ENCODE results near the gene SPATA31E1. TPM values are rescaled to one million over a fixed set of nuclear protein-coding genes. Genes with fewer than 3 reads are reported as not detected.
"Not testable (repeated sequence)": the region's sequence is repeated elsewhere in the genome, so short reads cannot be mapped to it uniquely, and the experiment has no call there.

SPATA31E1 gene
- total RNA-seq, 6 experiments from 2014 or later = not detected

DNA sequence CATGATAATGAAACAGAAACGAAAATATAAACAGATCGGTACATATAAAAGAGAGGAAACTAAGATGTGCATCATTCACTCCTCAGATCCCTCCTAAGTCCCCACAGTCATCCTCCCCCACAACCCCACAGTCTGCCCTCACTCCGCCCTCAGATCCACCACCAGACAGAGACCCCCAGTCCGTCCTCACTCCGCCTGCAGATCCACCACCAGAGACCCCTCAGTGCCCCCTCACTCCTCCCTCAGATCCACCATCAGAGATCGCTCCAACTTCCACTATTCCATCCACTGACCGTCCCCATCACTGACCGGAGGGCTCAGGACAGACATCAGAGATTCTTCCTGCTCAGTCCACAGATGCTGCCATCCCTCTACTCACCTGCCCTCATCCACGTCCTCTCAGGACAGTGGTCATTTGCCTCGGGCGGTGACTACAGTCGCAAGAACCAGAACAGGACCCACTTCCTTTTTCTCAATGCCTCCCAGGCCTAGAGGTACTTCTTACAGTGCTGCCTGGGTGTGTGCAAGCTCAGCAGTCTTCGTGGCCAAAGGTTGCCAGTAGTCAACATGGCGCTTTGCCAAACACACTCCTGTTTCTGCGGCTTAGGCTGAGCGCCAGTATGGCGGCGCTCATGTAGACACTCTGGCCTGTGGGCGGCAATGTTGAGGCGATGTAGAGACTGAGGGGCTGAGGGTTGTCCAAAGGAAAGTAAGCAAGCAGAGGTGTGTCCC is 26.8 kb downstream of the SPATA31E1 start:
- DNase-seq (peak; percentile 86 to 93 (median 90)), ATAC-seq (peak; percentile 99 to 100 (median 99))
- Histone ChIP-seq H3K4me3 (peak overlapping the region; percentile 9 to 28 (median 14)), H3K4me1 (peaks cover 0 to 6% (median 0%) of the 10 kb centered on the region in 4 donors), H3K27me3 (no peaks in the 10 kb centered on the region), H3K27ac (peak overlapping the region in 2 of 3 donors; percentile 12 to 16), H3K9me3 (no peaks in the 10 kb centered on the region), H3K36me3 (no peaks in the 10 kb centered on the region)
- intact Hi-C loops (cut with DNase I) = no loop called here
- no peak for TF ChIP-seq POLR2A (IDR thresholded peaks at IDR 0.05)
- peak; percentile 21 to 50 (median 45) for TF ChIP-seq CTCF (IDR thresholded peaks at IDR 0.05)
- 56% methylated on average over 20 of the region's 20 CpGs for WGBS (ENCODE audit: insufficient coverage, low coverage, low lambda C conversion rate, missing lambda C conversion rate)

GRCh38 chr9:87910821-87911220 is 28.1 kb downstream of the SPATA31E1 start:
- WGBS (ENCODE audit: insufficient coverage, low coverage, low lambda C conversion rate, missing lambda C conversion rate) = 56% methylated on average over 3 of the region's 3 CpGs
- Histone ChIP-seq H3K27ac (peak overlapping the region in 1 of 3 donors; percentile 16), H3K27me3 (no peaks in the 10 kb centered on the region), H3K36me3 (no peaks in the 10 kb centered on the region), H3K4me1 (peaks cover 0 to 6% (median 0%) of the 10 kb centered on the region in 4 donors), H3K4me3 (no peak overlapping the region), H3K9me3 (no peaks in the 10 kb centered on the region)
- peak in 3 of 4 donors; percentile 25 to 46 (median 46) for ATAC-seq
- no peak for TF ChIP-seq CTCF (IDR thresholded peaks at IDR 0.05)
- no peak for TF ChIP-seq POLR2A (IDR thresholded peaks at IDR 0.05)
- no peak for DNase-seq
- intact Hi-C loops (cut with DNase I) = no loop called here

- H3K27me3 ChIP-seq; H3K4me1 ChIP-seq; H3K36me3 ChIP-seq; H3K27ac ChIP-seq; intact Hi-C loops (cut with DNase I); H3K4me3 ChIP-seq; ATAC-seq; DNase-seq; H3K9me3 ChIP-seq: not testable (repeated sequence)
- no CpG with 5 or more reads among the region's 8 CpGs for WGBS (ENCODE audit: insufficient coverage, low coverage, low lambda C conversion rate, missing lambda C conversion rate)
Observed at GRCh38 chr9:87917662-87918061, 35.0 kb downstream of the SPATA31E1 start, which contains the start of gene SPATA31C1. SPATA31C1 (plus strand) TSS chr9:87917962.

DNA sequence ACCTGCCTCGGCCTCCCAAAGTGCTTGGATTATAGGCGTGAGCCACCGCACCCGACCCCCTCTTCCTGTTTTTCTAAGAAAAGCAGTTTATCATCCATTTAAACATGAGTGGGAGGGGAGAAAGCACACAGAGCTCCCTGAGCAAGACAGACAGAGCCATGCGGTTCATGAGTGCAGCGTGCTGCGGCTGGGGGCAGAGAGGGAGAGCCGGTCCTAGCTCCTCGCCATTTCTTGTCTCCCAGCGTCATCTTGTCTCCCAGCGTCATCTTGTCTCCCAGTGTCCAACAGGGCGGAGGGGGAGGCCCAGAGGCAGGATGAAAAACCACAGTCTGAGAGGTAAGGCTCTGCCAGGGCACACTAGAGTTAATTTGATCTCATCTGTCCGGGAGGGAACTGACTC is 36.3 kb downstream of the SPATA31E1 start:
- H3K9me3 ChIP-seq; H3K36me3 ChIP-seq; H3K27me3 ChIP-seq; H3K4me1 ChIP-seq; intact Hi-C loops (cut with DNase I); H3K4me3 ChIP-seq; H3K27ac ChIP-seq; ATAC-seq; DNase-seq: not testable (repeated sequence)
- WGBS (ENCODE audit: insufficient coverage, low coverage, low lambda C conversion rate, missing lambda C conversion rate) = 45% methylated on average over 11 of the region's 13 CpGs

DNA sequence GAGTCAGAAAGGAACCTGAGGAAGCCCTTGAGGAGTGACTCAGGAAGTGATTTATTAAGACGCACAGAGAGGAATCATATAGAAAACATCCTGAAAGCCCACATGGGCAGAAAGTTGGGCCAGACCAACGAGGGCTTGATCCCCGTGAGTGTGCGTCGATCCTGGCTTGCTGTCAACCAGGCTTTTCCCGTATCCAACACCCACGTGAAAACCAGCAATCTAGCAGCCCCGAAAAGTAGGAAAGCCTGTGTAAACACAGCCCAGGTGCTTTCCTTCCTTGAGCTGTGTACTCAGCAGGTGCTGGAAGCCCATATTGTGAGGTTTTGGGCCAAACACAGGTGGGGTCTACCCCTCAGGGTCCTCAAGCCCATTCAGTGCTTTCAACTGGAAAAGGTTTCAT is 38.9 kb downstream of the SPATA31E1 start:
- H3K27me3 ChIP-seq; intact Hi-C loops (cut with DNase I); H3K4me3 ChIP-seq; H3K4me1 ChIP-seq; H3K36me3 ChIP-seq; H3K9me3 ChIP-seq; H3K27ac ChIP-seq; ATAC-seq; DNase-seq: not testable (repeated sequence)
- 100% methylated on average over 1 of the region's 8 CpGs for whole genome bisulfite sequencing (ENCODE audit: insufficient coverage, low coverage, low lambda C conversion rate, missing lambda C conversion rate)

DNA sequence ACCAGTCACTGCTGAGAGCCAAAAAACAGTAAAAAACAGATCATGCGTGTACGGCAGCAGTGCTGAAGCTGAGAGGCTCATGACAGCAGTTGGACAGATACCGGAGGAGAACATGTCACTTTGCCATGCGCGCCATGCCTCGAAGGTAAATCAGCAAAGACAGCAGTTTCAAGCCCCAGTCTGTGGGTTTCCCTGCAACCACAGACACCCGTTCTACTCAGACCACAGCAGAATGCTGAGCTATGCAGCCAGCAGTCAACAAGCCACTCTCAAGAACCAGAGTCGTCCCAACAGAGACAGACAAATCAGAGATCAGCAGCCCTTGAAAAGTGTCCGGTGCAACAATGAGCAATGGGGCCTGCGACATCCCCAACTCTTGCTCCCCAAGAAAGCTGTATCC is 40.3 kb downstream of the SPATA31E1 start:
- WGBS (ENCODE audit: insufficient coverage, low coverage, low lambda C conversion rate, missing lambda C conversion rate) = 58% methylated on average over 2 of the region's 10 CpGs
- DNase-seq; H3K9me3 ChIP-seq; H3K4me3 ChIP-seq; H3K27ac ChIP-seq; H3K36me3 ChIP-seq; H3K27me3 ChIP-seq; H3K4me1 ChIP-seq; ATAC-seq; intact Hi-C loops (cut with DNase I): not testable (repeated sequence)

DNA sequence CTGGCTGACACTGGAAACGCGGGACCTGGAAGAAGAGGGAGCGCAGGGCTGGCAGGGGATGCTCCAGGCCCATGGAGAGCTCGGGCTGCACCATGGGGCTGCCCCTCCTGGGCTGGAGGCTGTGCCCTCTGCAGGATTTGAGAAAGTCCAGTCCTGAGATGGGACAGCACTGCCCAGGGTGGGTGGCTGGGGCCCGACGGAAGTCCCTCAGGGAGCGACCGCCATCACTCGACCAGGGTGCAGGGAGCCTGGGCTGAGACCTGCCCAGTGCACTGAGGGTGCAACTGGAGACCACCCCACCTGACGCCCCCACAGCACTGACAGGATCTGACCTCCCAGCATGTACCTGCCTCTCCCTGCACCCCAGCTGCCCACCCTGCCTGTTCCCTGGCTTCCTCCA is 42.2 kb downstream of the SPATA31E1 start:
- WGBS (ENCODE audit: insufficient coverage, low coverage, low lambda C conversion rate, missing lambda C conversion rate) = no CpG with 5 or more reads among the region's 10 CpGs
- H3K27ac ChIP-seq; H3K36me3 ChIP-seq; DNase-seq; ATAC-seq; H3K4me3 ChIP-seq; intact Hi-C loops (cut with DNase I); H3K9me3 ChIP-seq; H3K27me3 ChIP-seq; H3K4me1 ChIP-seq: not testable (repeated sequence)

- H3K9me3 ChIP-seq; H3K4me3 ChIP-seq; intact Hi-C loops (cut with DNase I); DNase-seq; H3K36me3 ChIP-seq; H3K27ac ChIP-seq; H3K27me3 ChIP-seq; ATAC-seq; H3K4me1 ChIP-seq: not testable (repeated sequence)
Observed at GRCh38 chr9:87929152-87929551, 46.5 kb downstream of the SPATA31E1 start.

DNA sequence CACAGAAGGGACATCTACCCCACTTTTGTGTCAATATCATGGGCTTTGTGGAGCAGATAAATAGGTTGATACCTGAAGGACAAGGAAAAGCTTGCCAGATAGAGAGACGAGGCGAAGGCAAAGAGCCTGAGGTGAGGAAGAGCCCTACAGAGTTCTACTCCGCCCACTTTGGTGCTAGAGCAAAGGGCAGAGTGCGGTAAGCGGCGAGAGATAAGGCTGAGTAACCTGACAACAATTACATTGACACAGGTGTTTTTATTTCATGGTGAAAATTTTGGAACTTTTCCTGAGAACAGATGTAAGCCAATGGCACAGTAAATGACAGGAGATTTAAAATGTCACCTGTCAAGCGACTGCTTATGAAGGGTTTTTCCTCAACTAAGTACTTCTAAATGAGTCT is 51.8 kb downstream of the SPATA31E1 start:
- H3K36me3 ChIP-seq; DNase-seq; H3K27ac ChIP-seq; H3K4me1 ChIP-seq; H3K4me3 ChIP-seq; H3K9me3 ChIP-seq; H3K27me3 ChIP-seq; intact Hi-C loops (cut with DNase I): not testable (repeated sequence)
- 39% methylated on average over 6 of the region's 7 CpGs for WGBS (ENCODE audit: insufficient coverage, low coverage, low lambda C conversion rate, missing lambda C conversion rate)
- peak in 1 of 4 donors; percentile 57 for ATAC-seq

GRCh38 chr9:87937352-87937751 is 54.7 kb downstream of the SPATA31E1 start:
- H3K36me3 ChIP-seq; intact Hi-C loops (cut with DNase I); H3K4me1 ChIP-seq; DNase-seq; H3K27ac ChIP-seq; H3K27me3 ChIP-seq; H3K4me3 ChIP-seq; ATAC-seq; H3K9me3 ChIP-seq: not testable (repeated sequence)
- no CpG with 5 or more reads among the region's 12 CpGs for WGBS (ENCODE audit: insufficient coverage, low coverage, low lambda C conversion rate, missing lambda C conversion rate)

Data from right lobe of liver (tissue), 6 donors.